ENCODE results near the gene PPIE. TPM values are rescaled to one million over a fixed set of nuclear protein-coding genes. Genes with fewer than 3 reads are reported as not detected.
"Not testable (repeated sequence)": the region's sequence is repeated elsewhere in the genome, so short reads cannot be mapped to it uniquely, and the experiment has no call there.

Gene PPIE
- total RNA-seq, 4 donors from 2014 or later: 21.5 to 36.9 (median 25.5) TPM

DNA sequence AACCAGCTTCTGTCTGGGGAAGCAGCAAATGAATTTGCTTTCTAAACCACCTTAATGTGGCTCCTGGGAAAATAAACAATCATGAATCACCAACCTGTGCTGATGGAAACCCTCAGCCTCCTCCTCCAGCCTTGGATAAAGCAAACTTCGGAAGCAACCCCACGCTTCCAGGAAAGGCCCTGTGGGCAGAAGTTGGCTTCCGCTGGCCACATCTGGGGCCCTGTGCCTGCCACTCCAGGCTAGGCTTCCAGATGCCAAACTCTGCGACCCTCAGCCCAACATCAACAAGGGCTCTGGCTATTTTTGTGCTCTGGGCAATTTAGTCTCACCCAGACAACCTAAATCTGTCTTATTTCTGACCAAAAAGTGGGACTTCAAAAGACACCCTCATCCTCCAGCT lies 38.6 kb downstream of the PPIE start:
- WGBS, 2 donors: 78 to 86% methylated on average over 4 of the region's 4 CpGs
- DNase-seq (ENCODE audit: low spot score in 2 of 2): no peak

DNA sequence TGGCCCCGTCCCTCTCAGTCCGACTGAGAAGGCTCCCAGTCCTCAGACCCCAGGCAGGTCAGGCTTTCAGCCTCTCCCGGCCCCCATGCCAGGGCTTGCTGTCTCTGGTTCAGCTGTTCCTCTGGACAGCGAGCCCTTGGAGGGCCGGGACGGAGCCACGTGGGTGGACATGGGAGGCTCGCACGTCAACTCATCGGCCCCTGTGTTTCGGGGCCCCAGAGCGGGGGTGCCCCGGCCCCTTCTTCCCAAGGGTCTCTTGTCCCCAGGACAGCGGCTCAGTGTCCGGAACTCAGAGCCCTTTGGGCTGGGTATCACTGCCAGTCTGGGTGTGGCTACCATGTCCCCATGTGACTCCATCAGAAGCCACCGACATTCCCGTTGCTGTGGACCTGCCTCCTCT lies 39.2 kb downstream of the PPIE start:
- DNase-seq (ENCODE audit: low spot score in 2 of 2): peak in 1 of 2 donors; percentile 75
- 90 to 100% methylated on average over 1 to 16 of the region's 17 CpGs for WGBS, 2 donors
- H3K4me3 ChIP-seq (ENCODE audit: low read depth, poor library complexity, severe bottlenecking); intact Hi-C loops (cut with DNase I; ENCODE audit: low total_unique reads): not testable (repeated sequence)

More for the DNA sequence above, 38.6 kb downstream of the PPIE start:
- H3K4me3 ChIP-seq (ENCODE audit: low read depth, poor library complexity, severe bottlenecking): no peak overlapping the region
- intact Hi-C loops (cut with DNase I; ENCODE audit: low total_unique reads): no loop called here
- no peak for TF ChIP-seq CTCF (IDR thresholded peaks at IDR 0.05)

DNA sequence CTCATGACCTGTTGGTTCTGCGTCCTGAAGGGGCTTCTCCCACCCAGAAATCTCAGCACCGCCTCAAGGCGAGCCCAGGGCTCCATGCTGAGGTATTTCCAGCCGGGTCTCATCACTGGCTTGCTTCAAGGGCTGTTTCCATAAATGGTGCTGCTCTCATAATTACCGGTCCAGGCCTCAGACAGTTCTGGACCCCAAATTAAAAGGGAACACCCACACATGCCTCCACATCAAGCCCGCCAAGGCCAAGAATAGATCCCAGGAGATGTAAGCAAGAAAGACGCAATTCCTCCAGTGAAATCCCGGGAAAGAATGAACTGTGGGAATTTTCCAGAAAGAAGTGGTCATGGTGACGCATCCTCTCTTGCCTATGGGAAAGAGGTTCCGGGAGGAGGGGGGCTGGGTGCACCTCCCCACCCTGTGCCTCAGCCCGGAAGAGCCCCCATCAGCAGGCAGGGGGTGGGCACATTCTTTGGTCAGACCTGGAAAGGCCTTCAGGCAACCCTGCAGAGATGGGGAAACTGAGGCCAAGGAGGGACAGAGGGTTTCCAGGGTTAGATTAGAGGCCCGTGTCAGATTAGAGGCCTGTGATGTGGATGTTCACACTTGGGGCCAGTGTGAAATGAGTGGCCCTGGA lies 39.9 kb downstream of the PPIE start:
- DNase-seq (ENCODE audit: low spot score in 2 of 2); intact Hi-C loops (cut with DNase I; ENCODE audit: low total_unique reads); H3K4me3 ChIP-seq (ENCODE audit: low read depth, poor library complexity, severe bottlenecking): not testable (repeated sequence)
- WGBS, 2 donors: 79 to 82% methylated on average over 11 of the region's 12 CpGs

DNA sequence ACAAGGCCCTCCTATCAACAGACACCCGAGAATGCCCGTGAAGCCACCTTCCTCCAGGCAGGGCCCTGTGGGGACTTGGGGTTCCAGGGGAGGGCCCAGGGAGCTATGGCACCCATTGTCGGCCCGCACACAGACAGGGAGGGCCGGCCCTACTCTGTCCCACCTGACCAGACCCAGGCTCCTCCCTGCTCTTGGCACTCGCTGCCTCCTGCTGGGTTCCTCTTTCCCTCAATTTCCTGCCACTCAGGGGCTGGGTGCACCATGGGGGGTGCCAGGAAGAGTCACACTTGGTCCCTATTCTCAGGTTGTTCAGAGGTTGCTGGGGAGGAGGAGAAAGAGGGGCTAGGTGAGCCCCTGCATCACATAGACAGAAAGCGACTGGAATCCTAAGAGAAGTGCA lies 40.5 kb downstream of the PPIE start:
- 83 to 89% methylated on average over 5 to 7 of the region's 7 CpGs for WGBS, 2 donors
- no peak for DNase-seq (ENCODE audit: low spot score in 2 of 2)
- intact Hi-C loops (cut with DNase I; ENCODE audit: low total_unique reads): no loop called here
- no peak for TF ChIP-seq CTCF (IDR thresholded peaks at IDR 0.05)
- TF ChIP-seq POLR2A (IDR thresholded peaks at IDR 0.05): no peak
- H3K4me3 ChIP-seq (ENCODE audit: low read depth, poor library complexity, severe bottlenecking): no peak overlapping the region

DNA sequence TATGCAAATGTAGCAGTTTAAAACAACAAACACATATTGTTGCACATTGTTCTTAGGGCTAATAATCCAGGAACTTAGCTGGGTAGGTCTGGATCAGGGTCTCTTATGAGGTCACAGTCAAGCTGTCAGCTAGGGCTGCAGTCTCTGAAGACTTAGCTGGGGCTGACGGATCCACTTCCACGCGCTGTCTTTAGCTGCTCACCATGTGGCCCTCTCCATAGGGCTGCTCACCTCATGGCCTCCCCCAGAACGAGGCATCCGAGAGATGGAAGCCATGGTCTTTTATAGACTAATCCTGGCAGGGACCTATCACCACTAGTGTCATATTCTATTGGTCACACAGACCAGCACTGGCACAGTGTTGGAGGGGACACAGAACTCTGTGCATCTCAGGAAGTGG lies 41.1 kb downstream of the PPIE start:
- intact Hi-C loops (cut with DNase I; ENCODE audit: low total_unique reads): no loop called here
- H3K4me3 ChIP-seq (ENCODE audit: low read depth, poor library complexity, severe bottlenecking): no peak overlapping the region
- DNase-seq (ENCODE audit: low spot score in 2 of 2): no peak
- TF ChIP-seq CTCF (IDR thresholded peaks at IDR 0.05) (no peak), POLR2A (IDR thresholded peaks at IDR 0.05) (no peak)
- WGBS, 2 donors: 89 to 93% methylated on average over 3 to 5 of the region's 5 CpGs

- DNase-seq (ENCODE audit: low spot score in 2 of 2): no peak
- H3K4me3 ChIP-seq (ENCODE audit: low read depth, poor library complexity, severe bottlenecking): no peak overlapping the region
- intact Hi-C loops (cut with DNase I; ENCODE audit: low total_unique reads): no loop called here
- TF ChIP-seq CTCF (IDR thresholded peaks at IDR 0.05) (no peak), POLR2A (IDR thresholded peaks at IDR 0.05) (no peak)
- WGBS, 2 donors: 91 to 96% methylated on average over 2 of the region's 2 CpGs
Observed at GRCh38 chr1:39781349-39781715, 42.6 kb downstream of the PPIE start.

DNA sequence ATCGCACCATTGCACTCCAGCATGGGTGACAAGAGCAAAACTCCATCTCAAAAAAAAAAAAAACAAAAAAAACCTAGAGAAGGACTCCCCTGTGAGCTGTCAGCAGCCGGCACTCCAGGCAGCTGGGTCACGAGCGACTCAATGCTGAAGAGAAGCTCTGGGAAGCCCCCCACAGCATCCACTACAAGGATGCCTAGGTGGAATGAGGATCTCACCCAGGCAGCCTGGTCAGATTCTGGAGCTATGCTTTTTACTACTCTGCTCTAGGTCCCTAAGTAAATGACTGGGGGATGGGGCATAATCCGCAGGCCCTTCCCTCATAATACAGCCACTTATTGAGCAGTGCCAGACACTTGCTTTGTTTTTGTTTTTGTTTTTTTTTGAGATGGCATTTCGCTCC lies 43.4 kb downstream of the PPIE start:
- DNase-seq (ENCODE audit: low spot score in 2 of 2): no peak
- WGBS, 2 donors: 86 to 93% methylated on average over 6 of the region's 6 CpGs
- intact Hi-C loops (cut with DNase I; ENCODE audit: low total_unique reads): no loop called here
- TF ChIP-seq CTCF (IDR thresholded peaks at IDR 0.05): no peak
- no peak overlapping the region for H3K4me3 ChIP-seq (ENCODE audit: low read depth, poor library complexity, severe bottlenecking)

DNA sequence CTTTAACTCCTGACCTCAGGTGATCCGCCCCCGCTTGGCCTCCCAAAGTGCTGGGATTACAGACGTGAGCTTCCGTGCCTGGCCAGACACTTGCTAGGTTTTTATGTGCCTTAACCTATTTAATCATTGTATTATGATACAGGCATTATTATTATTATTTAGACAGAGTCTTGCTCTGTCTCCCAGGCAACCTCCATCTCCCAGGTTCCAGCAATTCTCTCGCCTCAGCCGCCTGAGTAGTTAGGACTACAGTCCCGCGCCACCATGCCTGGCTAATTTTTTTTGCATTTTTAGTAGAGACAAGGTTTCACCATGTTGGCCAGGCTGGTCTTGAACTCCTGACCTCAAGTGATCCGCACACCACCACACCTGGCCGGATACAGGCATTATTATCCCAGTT lies 44.0 kb downstream of the PPIE start:
- DNase-seq (ENCODE audit: low spot score in 2 of 2); H3K4me3 ChIP-seq (ENCODE audit: low read depth, poor library complexity, severe bottlenecking); intact Hi-C loops (cut with DNase I; ENCODE audit: low total_unique reads): not testable (repeated sequence)
- WGBS, 2 donors: 89 to 92% methylated on average over 10 of the region's 10 CpGs

DNA sequence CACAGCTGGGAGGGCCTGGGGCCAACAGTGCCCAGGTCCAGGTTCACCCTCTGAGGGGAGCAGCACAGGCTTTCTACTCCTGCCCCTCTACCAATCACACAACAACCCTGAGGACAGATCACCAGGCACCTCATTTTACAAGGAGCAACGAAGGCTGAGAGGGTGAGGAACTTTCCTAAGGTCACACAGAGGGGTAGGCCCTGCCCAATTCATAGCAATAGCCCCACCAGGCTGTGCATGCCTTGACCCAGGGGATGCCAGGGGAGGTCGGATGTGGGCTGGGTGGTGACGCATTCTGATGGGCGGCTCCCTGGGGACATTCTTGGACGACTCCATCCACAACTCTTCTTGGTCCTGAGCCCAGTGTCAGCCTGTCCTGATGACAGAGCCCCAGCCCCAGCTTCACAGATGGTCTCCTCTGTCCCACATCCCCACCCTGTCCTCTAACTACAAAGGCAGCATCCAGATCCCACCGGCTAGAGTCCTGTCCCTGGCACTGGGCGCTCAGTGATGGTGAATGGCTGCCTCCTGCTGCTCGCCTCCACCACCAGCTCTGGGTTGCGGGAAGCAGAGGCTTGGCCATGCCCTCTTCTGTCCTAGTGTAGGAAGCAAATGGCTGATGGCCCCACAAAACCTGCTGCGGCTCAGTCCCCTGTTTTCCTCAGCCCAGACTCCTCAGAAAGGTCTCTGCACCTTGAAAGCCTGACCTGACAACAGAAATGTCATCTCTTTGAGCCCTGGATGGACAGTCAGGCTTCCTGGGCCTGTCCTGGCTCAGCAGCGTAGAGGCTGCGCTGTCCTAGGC lies 47.8 kb downstream of the PPIE start:
- WGBS, 2 donors: 84 to 86% methylated on average over 7 to 8 of the region's 12 CpGs
- intact Hi-C loops (cut with DNase I; ENCODE audit: low total_unique reads); DNase-seq (ENCODE audit: low spot score in 2 of 2); H3K4me3 ChIP-seq (ENCODE audit: low read depth, poor library complexity, severe bottlenecking): not testable (repeated sequence)

DNA sequence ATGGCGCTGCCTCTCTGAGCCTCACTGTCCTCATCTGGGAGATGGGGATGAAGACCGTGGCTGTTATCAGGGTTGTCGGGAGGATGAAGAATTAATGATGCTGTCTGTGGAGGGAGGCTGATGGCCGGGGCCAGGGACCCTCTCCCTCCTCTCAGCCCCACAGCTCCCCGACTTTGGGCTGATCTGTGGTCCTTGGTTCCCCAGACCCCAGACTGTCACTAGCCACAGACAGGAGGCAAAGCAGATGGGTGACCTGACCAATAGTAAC lies 48.4 kb downstream of the PPIE start:
- H3K4me3 ChIP-seq (ENCODE audit: low read depth, poor library complexity, severe bottlenecking); intact Hi-C loops (cut with DNase I; ENCODE audit: low total_unique reads); DNase-seq (ENCODE audit: low spot score in 2 of 2): not testable (repeated sequence)
- 88 to 100% methylated on average over 4 to 5 of the region's 5 CpGs for WGBS, 2 donors

Data from lower leg skin (tissue), 4 donors.